Nephron (organoid): ENCODE data around the gene SSX4.
"Not testable (repeated sequence)": the region's sequence is repeated elsewhere in the genome, so short reads cannot be mapped to it uniquely, and the experiment has no call there.

ENCODE experiments used
- H3K27ac Mint-ChIP-seq, 3 experiments: 2 replicates each; pipeline ENCODE4 v1.8.0; 2020; ENCODE audit warnings: mixed read lengths in 3 of 3, mild to moderate bottlenecking in 2 of 3, moderate library complexity in 1 of 3
- H3K27me3 Mint-ChIP-seq: 2 replicates; pipeline ENCODE4 v1.8.0; 2021; ENCODE audit warnings: low read depth, mild to moderate bottlenecking, moderate library complexity, mixed read lengths
- H3K36me3 Mint-ChIP-seq: 2 replicates; pipeline ENCODE4 v1.8.0; 2020; ENCODE audit warnings: low read depth, mixed read lengths
- H3K4me1 Mint-ChIP-seq: 2 replicates; pipeline ENCODE4 v1.8.0; 2020; ENCODE audit warnings: mixed read lengths
- H3K4me3 Mint-ChIP-seq, 3 experiments: 2 replicates each; pipeline ENCODE4 v1.8.0; 2020; ENCODE audit warnings: mild to moderate bottlenecking in 3 of 3, mixed read lengths in 3 of 3, moderate library complexity in 2 of 3
- H3K9me3 Mint-ChIP-seq: 2 replicates; pipeline ENCODE4 v1.8.0; 2020; ENCODE audit warnings: mixed read lengths
- TF ChIP-seq, protein P1 (sequence below), 3 experiments: fragments of 200-600 bp; sonication (generic); IDR thresholded peaks; one replicate each; pipeline ENCODE4 v1.5.0; 2021; ENCODE audit warnings: antibody characterized with exemption in 3 of 3; ENCODE audit not compliant: unreplicated experiment in 3 of 3

The SSX4 gene, protein sequence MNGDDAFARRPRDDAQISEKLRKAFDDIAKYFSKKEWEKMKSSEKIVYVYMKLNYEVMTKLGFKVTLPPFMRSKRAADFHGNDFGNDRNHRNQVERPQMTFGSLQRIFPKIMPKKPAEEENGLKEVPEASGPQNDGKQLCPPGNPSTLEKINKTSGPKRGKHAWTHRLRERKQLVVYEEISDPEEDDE

DNA sequence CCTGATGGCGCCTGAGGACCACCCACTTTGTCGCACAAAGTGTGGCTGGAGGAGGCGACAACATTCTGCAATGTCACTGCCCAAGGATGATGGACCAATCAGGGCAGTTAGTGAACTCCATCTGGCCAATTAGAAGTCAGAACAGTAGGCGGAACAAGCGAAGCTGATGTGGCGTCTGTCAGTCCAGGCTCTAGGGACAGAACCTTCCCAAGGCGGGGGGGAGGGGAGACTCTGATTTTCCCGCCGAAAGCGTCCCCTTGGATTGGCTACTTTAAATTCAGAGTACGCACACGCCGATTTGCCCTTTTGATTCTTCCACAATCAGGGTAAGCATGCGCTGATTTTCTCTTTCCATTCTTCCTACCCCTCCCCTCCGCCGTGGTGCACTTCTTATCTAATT lies at the start of gene SSX4:
Gene SSX4 (plus strand): TSS at position 301 of the 400 bp plus-strand sequence. CDS start 515 bp downstream, outside the sequence.
- H3K9me3 Mint-ChIP-seq, H3K36me3 Mint-ChIP-seq, H3K27ac Mint-ChIP-seq, H3K4me1 Mint-ChIP-seq, H3K4me3 Mint-ChIP-seq, H3K27me3 Mint-ChIP-seq: not testable (repeated sequence)

DNA sequence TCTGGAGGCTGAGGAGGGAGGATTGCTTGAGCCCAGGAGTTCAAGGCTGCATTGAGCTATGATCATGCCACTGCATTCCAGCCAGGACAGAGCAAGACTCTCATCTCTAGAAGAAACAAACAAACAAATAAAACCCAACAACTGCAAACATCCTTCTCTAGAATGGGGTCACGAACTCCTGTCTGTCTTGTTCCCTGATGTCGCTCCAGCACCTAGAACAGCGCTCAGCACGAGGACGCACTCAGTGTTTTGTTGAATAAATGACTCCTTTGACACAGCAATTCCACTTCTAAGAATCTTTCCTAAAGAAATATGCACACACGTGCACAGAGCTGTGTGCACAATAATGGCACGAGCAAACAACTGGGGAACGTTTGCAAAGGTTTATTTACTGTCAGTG lies 37.3 kb upstream of the SSX4 start:
- H3K27me3 Mint-ChIP-seq, H3K4me1 Mint-ChIP-seq, H3K9me3 Mint-ChIP-seq, H3K36me3 Mint-ChIP-seq, H3K27ac Mint-ChIP-seq, H3K4me3 Mint-ChIP-seq: not testable (repeated sequence)

DNA sequence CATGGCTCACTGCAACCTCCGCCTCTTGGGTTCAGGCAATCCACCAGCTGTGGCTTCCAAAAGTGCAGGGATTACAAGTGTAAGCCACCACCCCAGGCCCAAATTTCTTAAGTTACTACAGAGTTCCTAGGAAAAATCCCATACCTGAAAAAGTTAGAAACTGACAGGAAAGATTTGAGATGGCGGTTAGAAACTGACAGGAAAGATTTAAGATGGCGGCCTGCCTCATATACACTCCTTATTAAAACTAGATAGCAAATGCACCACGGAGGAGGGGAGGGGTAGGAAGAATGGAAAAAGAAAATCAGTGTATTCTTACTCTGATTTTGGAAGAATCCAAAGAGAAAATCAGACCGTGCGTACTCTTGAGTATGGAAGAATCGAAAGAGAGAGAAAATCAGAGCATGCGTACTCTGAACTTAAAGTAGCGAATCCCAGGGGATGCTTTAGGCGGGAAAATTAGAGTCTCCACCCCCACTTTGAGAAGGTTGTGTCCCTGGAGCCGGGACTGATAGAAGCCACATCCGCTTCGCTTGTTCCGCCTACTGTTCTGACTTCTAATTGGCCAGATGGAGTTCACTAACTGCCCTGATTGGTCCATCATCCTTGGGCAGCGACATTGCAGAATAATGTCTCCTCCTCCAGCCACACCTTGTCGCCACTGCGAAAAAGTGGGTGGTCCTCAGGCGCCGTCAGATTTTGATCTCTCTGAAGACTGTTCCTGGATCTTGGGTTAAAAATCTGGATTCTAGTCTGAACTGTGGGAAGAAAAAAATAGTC lies 26.8 kb upstream of the SSX4 start, which contains the start of gene SSX3:
Gene SSX3 (minus strand): TSS at position 389 of the 780 bp plus-strand sequence. CDS start 1,454 bp downstream, outside the sequence.
- H3K36me3 Mint-ChIP-seq, H3K27ac Mint-ChIP-seq, H3K4me3 Mint-ChIP-seq, H3K27me3 Mint-ChIP-seq, H3K4me1 Mint-ChIP-seq: not testable (repeated sequence)
- H3K9me3 Mint-ChIP-seq: peaks cover 16% of the 10 kb centered on the region

DNA sequence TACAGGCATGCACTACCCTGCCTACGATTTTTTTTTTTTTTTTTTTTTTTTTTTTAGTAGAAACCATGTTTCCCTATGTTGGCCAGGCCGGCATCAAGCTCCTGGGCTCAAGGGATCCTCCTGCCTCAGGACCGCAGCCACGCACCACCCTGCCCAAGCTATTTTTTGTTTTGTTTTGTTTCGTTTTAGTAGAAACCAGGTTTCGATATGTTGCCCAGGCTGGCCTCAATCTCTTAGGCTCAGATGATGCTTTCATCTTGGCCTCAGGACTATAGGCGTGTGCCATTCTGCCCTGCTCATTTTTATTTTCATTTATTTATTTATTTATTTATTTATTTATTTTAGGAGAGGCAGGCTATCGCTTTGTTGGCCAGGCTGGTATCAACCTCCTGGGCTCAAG lies 25.7 kb upstream of the SSX4 start:
- Mint-ChIP-seq H3K4me3 (no peak overlapping the region), H3K27ac (no peak overlapping the region), H3K4me1 (no peaks in the 10 kb centered on the region), H3K36me3 (no peaks in the 10 kb centered on the region), H3K27me3 (no peaks in the 10 kb centered on the region), H3K9me3 (peaks cover 12% of the 10 kb centered on the region)
- TF ChIP-seq, protein P1, sequence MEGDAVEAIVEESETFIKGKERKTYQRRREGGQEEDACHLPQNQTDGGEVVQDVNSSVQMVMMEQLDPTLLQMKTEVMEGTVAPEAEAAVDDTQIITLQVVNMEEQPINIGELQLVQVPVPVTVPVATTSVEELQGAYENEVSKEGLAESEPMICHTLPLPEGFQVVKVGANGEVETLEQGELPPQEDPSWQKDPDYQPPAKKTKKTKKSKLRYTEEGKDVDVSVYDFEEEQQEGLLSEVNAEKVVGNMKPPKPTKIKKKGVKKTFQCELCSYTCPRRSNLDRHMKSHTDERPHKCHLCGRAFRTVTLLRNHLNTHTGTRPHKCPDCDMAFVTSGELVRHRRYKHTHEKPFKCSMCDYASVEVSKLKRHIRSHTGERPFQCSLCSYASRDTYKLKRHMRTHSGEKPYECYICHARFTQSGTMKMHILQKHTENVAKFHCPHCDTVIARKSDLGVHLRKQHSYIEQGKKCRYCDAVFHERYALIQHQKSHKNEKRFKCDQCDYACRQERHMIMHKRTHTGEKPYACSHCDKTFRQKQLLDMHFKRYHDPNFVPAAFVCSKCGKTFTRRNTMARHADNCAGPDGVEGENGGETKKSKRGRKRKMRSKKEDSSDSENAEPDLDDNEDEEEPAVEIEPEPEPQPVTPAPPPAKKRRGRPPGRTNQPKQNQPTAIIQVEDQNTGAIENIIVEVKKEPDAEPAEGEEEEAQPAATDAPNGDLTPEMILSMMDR (IDR thresholded peaks at IDR 0.05; ENCODE audit: unreplicated experiment in 3 of 3): no peak

GRCh38 chrX:48359281-48359680 lies 24.1 kb upstream of the SSX4 start:
- H3K4me3 Mint-ChIP-seq, H3K4me1 Mint-ChIP-seq: not testable (repeated sequence)

DNA sequence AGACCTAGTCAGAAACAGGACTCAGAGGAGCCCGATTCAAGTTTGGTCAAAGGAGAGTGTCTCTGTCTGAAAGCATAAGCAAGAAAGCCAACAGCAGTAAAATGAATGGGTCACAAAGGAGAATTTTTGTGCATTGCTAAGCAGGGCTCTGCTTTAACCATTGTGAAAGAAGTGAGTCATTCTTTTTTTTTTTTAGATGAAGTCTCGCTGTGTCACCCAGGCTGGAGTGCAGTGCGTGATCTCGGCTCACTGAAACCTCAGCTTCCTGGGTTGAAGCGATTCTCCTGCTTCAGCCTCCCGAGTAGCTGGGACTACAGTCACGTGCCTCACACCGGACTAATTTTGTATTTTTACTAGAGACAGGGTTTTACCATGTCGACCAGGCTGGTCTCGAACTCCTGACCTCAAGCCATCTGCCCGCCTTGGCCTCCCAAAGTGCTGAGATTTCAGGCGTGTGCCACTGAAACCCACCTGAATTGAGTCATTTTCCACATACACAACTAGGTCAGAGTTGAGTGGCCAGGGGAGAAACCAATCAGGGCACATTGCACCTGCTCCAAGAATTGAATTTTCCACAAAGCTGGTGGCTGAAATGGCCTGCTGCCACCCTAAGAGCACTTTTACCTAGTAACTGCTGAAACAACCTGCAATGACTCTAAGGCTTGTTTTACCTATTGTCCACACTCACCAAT lies 15.5 kb upstream of the SSX4 start:
- H3K27ac Mint-ChIP-seq, H3K4me1 Mint-ChIP-seq, H3K36me3 Mint-ChIP-seq, H3K27me3 Mint-ChIP-seq, H3K9me3 Mint-ChIP-seq, H3K4me3 Mint-ChIP-seq: not testable (repeated sequence)

More at GRCh38 chrX:48359281-48359680, 24.1 kb upstream of the SSX4 start:
- not testable (repeated sequence) for H3K27ac Mint-ChIP-seq, H3K27me3 Mint-ChIP-seq, H3K9me3 Mint-ChIP-seq, H3K36me3 Mint-ChIP-seq

DNA sequence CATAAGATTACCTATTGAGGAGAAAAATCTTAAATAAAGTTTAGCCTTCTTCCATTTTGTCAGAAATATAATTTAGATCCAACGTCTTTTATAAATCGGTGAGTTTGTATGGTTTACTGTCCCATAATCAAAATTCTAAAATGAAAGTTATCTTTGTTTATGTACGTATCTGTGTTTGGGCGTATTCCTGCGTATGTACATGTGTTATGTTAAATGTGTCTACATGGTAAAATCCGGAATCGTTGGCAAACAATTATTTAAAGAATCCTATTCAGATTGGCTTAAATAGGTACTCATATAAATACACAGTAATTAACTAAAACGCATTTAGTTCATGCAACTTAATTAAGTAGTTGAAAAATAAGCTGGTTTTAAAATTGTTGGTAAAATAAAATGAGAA lies 12.9 kb upstream of the SSX4 start:
- not testable (repeated sequence) for H3K4me3 Mint-ChIP-seq, H3K4me1 Mint-ChIP-seq, H3K9me3 Mint-ChIP-seq, H3K27me3 Mint-ChIP-seq, H3K27ac Mint-ChIP-seq, H3K36me3 Mint-ChIP-seq

DNA sequence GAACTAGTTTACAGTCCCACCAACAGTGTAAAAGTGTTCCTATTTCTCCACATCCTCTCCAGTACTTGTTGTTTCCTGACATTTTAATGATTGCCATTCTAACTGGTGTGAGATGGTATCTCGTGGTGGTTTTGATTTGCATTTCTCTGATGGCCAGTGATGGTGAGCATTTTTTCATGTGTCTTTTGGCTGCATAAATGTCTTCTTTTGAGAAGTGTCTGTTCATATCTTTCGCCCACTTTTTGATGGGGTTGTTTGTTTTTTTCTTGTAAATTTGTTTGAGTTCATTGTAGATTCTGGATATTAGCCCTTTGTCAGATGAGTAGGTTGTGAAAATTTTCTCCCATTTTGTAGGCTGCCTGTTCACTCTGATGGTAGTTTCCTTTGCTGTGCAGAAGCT lies 13.6 kb downstream of the SSX4 start:
- H3K27ac Mint-ChIP-seq, H3K27me3 Mint-ChIP-seq, H3K9me3 Mint-ChIP-seq, H3K36me3 Mint-ChIP-seq, H3K4me3 Mint-ChIP-seq, H3K4me1 Mint-ChIP-seq: not testable (repeated sequence)

GRCh38 chrX:48397825-48398224 lies 14.5 kb downstream of the SSX4 start:
- not testable (repeated sequence) for H3K4me3 Mint-ChIP-seq, H3K27me3 Mint-ChIP-seq, H3K9me3 Mint-ChIP-seq, H3K4me1 Mint-ChIP-seq, H3K27ac Mint-ChIP-seq, H3K36me3 Mint-ChIP-seq

GRCh38 chrX:48411860-48412259 lies 28.5 kb downstream of the SSX4 start, which contains the start of gene SSX4B:
TSS of gene SSX4B (minus strand) at chrX:48411960. CDS start at chrX:48411372, 588 bp downstream.
- not testable (repeated sequence) for H3K4me1 Mint-ChIP-seq, H3K27ac Mint-ChIP-seq, H3K36me3 Mint-ChIP-seq, H3K9me3 Mint-ChIP-seq, H3K4me3 Mint-ChIP-seq, H3K27me3 Mint-ChIP-seq

- not testable (repeated sequence) for H3K27ac Mint-ChIP-seq, H3K27me3 Mint-ChIP-seq, H3K4me3 Mint-ChIP-seq, H3K36me3 Mint-ChIP-seq, H3K4me1 Mint-ChIP-seq, H3K9me3 Mint-ChIP-seq
These were observed 43.8 kb downstream of the SSX4 start for GRCh38 chrX:48427027-48427716.

DNA sequence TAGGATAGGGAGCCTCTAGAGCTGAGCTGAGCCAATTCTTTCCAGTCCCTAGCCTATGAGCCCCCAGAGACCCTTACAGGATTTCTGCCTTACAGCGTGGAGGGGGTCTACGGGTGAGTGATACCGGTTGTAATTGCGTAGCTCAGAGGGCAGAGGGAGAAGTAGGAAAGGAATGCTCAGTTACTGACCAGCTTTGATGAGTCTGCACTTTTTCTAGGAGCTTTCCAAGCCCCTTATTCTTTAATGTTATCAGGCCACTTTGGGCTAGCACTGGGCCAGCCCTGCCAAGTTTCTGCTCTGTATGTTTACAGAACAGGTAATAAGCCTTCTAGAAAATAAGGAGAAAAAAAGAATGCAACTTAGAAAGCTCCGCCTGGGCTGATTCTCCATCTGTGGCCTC lies 46.3 kb downstream of the SSX4 start:
- not testable (repeated sequence) for H3K36me3 Mint-ChIP-seq, H3K27ac Mint-ChIP-seq, H3K27me3 Mint-ChIP-seq, H3K4me1 Mint-ChIP-seq, H3K4me3 Mint-ChIP-seq
- peaks cover 15% of the 10 kb centered on the region for H3K9me3 Mint-ChIP-seq

DNA sequence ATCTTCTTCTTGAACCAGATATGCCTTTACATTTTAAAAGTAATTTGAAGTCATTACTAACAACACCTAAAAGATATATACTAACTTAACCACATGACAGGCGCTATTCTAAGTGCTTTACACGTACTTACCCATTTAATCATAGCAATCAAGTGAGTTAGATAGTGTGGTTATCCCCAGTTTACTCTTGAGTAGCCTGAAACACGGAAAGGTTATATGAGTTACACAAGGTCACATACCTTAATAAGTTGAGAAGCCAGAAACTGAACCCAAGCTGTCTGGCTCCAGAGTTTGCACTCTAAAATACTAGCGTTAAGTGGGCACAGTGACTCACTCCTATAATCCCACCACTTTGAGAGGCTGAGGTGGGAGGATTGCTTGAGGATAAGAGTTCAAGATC lies 46.8 kb downstream of the SSX4 start:
- H3K4me3 Mint-ChIP-seq, H3K27ac Mint-ChIP-seq, H3K27me3 Mint-ChIP-seq, H3K36me3 Mint-ChIP-seq, H3K4me1 Mint-ChIP-seq: not testable (repeated sequence)
- peaks cover 21% of the 10 kb centered on the region for H3K9me3 Mint-ChIP-seq
